GM18520 (cell line): ENCODE measurements around the gene TMC3.
"Not testable (repeated sequence)": the region's sequence is repeated elsewhere in the genome, so short reads cannot be mapped to it uniquely, and the experiment has no call there.

ENCODE experiments used
- ATAC-seq: cut with Tn5 transposase; IDR thresholded peaks from one replicate; pipeline ENCODE4 v1.9.1; 2021; ENCODE audit not compliant: unreplicated experiment

Gene TMC3

DNA sequence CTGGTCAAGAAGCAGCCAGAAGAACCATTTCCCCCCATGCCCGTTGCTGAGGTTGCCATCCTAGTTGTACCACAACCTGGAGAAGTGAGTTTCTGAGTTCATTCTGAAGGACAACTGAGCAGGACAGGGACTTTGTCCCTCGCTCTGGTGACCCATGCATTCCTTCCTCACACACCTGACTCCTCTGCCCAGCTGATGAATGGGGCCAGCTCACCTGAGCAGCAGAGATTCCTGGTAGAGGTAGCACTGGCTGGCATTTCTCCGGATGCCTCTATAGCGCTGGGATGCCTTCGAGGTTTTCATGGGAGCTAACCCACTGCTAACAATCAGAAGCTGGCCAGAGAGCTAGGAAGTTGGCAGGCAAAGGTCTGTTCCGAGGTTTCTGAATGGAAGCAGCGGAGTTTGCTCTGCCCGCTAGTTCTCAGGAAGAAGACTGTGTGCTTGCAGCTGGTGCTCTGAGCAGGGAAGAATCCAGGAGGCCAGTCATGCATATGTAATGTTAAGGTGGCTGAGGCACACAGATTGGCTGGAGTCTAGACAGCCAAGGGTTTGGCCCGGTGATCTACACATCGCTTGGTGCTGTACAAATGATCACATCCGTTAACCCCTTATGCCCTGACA is at the start of gene TMC3:
TSS of gene TMC3 (minus strand) at position 439 of the 621 bp plus-strand sequence. CDS start at position 303, 136 bp downstream.
- ATAC-seq: no peak

DNA sequence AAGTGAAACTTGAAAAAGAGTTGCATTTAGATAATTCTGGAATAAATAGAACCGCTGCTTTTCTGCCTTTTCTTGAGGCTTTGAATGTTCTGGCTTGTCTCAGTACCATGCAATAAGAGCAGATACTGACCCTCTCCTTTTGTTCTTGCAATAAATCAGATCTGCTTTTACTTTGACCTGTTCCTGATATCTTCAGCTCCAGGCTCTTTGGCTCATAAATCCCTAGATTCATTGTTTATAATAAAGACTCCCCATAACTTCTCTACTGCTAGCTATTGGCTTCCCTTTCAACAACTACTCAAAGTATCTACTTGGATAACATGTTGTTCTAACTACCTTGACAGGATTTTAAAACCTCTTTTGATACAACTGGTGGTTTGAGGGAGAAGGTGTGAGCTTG is 47.4 kb upstream of the TMC3 start:
- ATAC-seq: no peak

DNA sequence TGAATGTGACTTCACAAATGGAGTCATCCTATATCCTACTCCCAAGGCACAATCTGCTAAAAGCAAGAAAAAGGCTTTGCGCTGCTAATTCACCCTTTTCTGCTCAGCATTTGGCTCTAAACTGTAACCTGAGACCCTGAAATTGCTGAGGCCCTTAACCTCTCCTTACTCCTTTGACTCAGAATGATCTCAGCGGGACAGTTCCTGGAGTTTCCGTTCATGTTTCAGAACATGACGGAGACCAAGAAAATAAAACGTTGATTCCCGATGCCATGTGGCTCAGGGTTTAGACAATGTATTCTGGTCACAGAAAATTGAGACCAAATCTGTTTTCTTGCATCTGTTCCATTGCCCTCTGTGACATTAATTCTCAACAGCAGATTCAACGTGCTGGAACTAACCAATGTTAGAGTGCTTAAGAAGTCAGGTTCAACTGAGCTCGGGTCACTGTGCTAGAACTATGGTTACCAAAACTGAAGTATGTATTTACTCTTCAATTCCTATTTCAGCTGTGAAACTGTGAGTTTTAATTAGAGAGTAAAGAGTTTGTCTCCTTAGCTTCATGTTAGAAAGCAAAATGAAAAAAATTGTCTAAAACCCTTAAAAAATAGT is 45.4 kb upstream of the TMC3 start:
- ATAC-seq: no peak

DNA sequence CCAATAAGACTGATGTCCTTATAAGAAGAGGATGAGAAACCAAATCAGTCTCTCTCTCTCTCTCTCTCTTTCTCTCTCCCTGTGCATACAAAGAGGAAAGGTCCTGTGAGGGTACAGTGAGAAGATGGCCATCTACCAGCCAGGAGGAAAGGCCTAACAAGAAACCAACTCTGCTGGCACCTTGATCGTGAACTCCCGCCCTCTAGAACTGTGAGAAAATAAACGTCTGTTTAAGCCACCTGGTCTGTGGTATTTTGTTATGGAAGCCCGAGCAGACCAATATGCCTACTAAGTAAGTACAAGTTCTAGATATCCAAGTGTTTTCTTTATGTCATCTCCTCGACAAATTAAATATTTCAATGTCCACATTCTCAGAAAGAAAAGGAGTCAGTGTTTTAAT is 44.9 kb upstream of the TMC3 start:
- ATAC-seq: no peak

DNA sequence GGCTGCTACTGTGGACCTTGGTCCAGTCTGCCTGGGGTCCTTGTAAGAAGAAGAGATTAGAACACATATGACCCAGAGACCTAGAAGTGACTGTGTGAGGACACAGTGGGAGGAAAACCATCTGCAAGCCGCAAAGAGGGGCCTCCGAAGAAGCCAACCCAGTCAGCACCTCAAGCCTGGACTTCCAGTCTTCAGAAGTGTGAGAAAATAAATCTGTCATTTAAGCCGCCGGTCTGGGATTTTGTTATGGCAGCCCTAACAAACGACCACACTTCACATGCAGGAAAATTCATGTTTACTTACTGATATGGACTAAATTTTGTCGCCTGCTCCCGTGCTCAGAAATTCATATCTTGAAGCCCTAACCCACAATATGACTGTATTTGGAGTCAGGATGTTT is 44.4 kb upstream of the TMC3 start:
- no peak for ATAC-seq

DNA sequence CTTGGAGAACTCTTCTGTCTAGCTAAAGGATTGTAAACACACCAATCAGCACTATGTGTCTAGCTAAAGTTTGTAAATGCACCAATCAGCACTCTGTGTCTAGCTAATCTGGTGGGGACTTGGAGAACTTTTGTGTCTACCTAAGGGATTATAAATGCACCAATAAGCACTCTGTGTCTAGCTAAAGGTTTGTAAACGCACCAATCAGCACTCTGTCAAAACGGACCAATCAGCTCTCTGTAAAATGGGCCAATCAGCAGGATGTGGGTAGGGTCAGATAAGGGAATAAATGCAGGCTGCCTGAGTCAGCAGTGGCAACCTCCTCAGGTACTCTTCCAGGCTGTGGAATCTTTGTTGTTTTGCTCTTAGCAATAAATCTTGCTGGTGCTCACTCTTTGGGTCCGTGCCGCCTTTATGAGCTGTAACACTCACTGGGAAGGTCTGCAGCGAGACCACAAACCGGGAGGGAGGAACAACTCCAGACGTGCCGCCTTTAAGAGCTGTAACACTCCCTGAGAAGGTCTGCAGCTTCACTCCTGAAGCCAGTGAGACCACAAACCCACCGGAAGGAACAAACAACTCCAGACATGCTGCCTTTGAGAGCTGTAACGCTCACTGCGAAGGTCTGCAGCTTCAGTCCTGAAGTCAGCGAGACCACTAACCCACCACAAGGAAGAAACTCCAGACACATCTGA is 40.4 kb upstream of the TMC3 start:
- ATAC-seq: not testable (repeated sequence)

DNA sequence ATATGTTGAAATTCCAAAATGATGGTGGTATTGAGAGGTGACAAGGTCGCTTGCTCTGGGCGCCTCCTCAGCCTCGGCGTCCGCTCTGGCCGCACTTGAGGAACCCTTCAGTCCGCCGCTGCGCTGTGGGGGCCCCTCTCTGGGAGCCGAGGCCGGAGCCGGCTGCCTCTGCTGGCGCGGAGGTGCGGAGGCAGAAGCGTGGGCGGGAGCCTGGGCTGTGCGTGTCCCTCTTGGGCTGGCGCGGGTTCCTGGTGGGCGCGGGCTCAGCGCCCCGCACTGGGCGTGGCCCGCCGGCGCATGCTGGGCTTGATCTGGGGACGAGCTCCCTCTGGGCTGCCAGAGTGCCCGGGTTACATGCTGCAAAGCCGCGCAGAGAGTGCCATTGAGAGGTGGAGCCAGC is 39.8 kb upstream of the TMC3 start:
- ATAC-seq: no peak

DNA sequence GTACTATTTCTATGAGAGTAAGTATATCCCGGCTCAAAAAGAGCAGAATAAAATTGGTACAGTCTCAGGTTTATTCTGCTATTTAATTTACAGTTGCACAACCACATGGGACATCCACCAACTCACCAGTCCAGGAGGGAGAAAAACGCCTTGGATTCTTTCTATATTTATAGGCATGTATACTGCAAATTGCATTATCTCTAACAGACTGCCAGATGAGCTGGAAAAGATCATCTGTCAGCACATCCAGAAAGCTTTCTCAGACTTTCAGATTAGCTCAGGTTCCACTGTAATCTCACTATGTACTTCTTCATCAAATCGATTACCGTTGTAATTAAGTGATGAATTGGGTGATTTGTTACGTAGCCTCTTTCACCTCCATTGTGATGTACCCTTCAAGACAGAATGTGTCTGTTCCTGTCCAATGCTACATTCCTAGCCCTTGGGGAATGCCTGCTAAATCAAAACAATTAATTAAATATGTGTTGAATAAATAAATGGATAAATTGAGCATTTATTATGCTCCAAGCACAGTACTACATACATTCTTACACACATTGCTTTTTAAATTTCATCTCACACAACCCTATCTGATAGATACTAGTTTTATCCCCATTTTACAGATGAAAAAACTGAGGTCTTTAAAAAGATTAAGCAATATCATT is 38.1 kb upstream of the TMC3 start:
- ATAC-seq: no peak

DNA sequence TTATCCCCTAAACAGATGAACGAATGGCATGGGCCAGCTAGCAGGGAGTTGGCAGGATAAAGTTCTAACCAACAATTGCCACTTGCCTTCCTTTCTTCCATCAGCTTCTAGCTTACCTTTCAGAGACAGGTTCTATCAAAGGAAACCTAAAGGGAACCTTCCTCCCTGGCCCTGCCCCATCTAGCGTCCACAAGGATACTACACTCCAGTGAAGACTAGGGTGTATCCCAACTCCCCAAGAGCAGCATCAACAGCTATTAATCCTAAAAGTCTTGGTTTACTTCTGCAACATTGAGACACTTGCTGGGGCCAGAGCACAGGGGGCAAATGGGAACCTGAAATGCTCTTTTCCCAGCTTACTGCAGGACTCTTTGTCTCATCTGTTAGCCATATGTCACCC is 37.0 kb upstream of the TMC3 start:
- ATAC-seq: no peak

DNA sequence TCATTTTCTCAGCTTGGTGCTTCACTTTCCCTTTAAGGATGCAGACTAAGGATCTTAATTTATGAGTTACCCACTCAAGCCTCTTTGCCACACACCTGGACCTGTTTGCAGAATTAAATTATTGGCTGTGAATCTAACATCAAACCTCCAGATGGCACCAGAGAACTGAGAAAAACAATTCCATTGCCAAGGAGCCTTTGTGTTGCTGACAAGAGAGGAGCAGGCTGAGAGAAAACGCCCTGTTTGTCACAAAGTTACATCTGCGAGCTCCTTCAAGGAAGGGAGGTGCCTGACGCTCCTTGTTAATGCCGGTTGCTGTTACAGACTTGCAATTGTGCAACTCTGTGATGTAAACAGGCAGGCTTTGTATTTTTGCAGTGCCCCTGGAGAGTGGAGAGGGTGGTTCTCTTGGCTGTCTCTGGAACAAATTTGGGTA is 36.3 kb upstream of the TMC3 start:
- ATAC-seq: no peak

DNA sequence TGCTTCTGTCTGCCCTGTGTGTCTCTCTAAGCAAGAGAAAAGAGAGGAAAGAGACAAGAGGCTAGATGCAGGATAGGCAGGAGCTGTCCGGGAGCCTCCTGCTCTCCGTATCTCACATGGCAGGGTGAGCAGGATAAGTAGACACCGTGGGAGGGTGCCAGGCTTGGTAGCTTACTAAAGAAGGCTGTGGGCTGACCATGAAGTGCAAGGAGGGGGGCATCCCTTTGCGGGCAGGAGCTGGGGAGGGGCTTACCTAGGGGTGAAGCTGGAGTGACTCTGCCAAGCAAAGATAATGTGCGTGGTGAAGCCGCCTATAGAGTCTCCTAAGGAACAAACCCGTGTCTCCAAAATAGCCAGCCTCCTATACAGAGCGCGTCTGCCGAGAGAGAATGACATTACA is 33.7 kb upstream of the TMC3 start:
- ATAC-seq: no peak

DNA sequence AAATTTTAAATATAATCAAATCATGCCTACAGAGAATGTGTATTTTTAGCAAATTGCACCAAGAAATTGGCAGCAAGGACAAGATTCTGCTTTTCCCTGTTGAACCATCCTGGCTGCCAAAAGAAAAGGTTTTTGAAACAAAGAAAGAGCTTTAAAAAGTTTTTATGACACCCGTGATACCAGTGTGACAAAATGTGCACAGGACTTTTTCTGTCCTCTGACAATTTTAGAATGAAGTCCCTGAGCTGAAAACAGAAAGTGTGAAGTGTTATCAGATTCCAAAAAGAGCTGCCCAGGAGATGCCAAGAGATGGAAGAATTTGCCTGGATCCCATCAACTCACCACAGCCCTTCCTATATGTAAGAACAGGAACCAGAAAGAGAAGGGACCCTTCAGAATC is 33.2 kb upstream of the TMC3 start:
- ATAC-seq: no peak

DNA sequence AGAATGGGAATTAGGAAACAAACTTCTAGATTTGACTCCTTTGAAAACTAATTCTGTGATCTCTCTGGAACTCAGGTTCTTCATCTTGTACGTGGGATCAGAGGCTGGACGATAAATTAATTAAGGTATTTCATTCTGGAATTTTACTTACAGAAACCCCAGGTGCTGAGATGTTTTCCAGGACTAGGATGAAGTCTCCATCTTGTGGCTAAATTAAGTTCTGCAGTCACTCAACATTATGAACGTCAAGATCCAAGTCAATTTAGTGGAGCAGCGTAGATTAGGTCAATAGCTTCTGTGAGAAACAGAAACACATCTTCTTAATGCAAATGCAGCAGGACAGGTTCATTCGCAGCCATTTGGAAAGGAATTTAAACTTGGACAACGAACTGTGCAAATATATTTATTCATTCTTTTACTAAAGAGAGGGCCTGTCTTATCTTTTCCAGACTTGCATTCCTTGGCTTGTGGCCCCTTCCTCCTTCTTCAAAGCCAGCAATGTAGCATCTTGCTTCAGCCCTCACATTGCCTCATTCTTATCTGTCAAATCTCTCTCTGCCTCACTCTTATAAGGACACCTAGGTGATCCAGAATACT is 26.7 kb upstream of the TMC3 start:
- ATAC-seq: no peak

DNA sequence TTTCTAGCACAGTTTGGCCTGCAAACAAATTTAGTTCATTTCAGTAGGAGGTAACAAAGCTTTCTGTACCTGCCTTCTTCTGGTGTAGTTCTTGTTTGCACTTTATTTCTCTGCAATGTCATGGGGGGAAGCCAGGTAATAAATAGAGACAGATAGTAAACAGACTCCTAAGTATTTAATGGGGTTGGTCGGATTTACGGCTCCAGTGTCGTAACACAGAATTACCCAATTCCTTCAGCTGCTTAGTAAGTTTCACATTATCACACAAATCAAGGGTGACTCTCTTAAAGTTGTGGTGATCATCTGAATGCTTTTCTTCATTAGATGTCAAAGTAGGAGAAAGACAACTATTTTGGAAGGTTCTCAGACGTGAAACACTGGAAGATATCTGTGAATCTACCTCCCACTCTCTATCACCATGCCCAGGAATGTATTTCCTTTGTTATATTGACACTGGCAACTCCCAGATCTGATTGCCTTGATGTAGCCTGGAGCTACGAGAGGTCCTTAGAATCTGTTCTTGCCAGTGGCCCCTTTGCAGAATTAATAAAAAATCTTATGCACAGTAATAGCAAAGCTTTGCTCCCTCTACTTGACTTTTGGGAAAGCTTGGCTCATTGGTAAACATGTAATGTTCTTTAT is 25.0 kb upstream of the TMC3 start:
- ATAC-seq: no peak

DNA sequence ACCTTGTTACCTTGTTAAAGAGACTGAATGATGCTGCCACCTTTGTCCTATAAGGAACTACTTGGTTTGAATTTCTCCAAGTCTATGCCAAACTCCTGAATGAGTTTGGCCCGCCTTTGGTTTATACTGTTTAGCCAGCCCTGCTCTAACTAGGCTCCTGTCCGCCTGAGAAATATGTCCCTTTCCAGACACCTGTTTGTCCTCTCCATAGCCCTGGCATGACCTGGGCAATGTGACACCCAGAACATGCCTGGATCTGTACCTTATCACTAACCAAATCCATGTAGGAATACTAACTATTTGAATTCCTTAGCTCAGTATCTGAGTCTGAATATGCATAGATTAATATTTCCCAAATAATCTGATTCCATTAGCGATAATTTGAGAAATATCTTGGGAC is 24.4 kb upstream of the TMC3 start:
- no peak for ATAC-seq

DNA sequence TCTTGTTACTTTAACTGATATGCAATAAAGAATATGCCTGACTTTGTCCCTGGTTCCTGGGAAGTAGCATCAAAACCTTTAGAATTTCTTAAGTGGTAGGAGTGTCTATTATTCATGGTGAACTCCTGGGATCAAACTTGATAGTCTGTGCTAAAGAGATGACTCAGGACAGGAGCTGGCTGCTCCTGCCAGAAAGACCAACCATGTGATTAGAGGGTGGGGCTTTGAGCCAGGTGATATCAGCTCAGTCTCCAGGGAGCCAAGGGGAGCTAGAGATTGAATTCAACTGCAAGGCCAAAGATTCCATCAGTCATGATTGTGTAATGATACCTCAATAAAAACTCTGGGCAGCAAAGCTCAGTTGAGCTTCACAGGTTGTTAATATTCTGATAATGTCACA is 20.6 kb upstream of the TMC3 start:
- ATAC-seq: no peak

DNA sequence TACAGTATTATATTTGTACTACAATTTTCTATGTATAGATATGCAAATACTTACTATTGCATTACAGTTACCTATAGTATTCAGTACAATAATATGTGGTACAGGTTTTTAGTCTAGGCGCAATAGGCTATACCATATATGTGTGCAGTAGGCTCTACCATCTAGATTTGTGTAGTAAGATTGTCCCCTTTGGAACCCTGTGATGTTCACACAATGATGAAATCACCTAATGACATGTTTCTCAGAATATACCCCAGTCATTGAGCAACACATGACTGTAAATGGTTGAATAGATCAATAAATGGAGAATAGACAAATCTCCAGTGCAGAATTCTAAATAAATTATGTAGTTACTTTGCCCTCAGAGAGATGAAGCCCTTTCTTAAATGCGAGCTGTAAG is 17.6 kb upstream of the TMC3 start:
- no peak for ATAC-seq

DNA sequence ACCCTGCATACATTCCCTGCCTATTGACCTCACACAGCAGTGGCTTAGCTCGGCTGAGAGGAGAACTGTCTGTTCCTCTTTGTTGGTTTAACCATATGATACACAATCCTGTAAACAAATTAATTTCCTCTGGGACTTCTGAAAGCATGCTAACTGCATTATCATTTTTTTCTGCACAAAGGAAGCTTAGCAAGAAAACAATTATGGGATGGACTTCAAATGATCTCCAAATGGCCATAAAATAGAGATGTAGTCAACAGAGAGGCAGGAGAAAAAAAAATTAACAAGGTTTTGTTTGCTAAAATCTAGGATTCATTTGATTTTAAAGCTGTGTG is 14.4 kb upstream of the TMC3 start:
- ATAC-seq: no peak

DNA sequence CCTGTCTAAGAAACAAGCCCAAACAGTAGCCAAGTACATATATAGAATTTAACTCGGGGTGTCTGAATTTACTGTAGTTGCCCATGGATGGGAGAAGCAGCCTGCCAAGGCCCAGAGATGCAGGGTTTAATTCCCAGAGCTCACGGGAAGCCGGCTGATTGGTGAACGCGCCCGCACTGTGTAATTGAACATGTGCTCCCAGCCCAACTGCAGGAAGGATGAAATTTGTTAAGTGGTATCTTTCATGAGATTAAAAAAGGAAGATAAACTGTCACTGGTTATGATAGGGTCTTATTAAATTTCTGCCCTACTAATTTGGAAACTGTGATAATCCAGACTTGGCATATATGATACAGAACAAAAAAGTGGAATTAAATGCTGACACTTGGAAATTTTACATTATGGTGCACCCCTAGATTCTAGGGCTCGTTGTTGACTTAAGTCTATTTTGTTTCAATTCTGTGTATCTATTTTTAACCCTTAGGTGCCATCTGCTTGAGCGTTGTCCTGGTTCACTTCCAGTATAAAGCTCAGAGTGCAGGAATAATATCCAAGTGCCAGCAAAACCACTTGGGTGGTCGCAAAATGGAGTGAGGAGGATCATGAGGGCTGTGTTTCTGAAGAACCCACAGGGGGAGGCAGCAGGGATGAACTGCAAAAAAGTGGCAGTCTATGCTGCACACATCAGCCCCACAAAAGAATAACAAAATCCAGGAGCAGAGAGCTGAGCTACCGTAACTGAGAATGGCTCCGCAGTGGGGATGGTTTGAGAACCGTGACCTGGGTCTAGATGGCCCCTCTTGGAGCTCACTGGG is 13.8 kb upstream of the TMC3 start:
- no peak for ATAC-seq

DNA sequence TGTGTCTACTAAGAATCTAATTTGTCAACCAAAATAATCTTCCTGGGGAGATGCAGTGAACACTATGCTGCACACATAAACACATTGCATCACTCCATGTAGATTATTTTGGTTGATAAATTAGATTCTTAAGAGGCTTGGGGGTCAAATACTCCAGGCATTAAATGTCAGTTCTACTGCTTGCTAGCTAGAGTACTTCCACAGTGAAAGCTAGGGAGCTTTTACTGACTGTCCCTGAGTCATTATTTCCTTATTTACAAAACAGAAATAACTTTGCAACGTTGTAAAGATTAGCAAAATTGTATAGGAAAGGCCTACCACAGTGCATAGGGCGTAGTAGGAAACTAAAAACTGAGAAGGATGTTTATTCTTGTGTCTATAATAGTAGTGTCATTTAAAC is 12.9 kb upstream of the TMC3 start:
- ATAC-seq: no peak

DNA sequence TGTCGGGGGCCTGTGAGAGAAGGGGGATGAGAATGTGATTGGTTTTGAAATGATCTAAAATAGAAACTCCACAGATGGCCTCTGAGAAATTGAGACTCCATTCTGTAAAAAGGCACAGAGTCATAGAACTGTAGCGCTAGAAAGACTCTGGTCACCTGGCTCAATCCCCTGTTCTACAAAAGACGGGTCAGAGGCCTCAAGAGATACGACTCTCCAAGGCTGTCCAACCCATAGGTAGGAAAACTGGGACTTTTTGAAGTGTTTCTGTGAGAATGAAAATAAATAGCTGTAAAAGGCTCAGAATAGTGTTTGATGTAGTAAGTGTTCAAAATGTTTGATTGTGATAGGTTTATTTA is 11.7 kb upstream of the TMC3 start:
- ATAC-seq: no peak
